SJCRH30 (cell line): Measurements from ENCODE around the gene RASA1. TPM values are rescaled to one million over a fixed set of nuclear protein-coding genes. Genes with fewer than 3 reads are reported as not detected.

Source experiments
- DNase-seq, 2 experiments: peaks; one replicate each; pipeline ENCODE4 v3.0.0-alpha.2; 2015 to 2020
- H3K27ac ChIP-seq: fragments of 250-450 bp; sonication (Bioruptor Pico); 2 replicates; pipeline ENCODE4 v1.5.1; 2020; ENCODE audit warnings: mild to moderate bottlenecking, moderate library complexity
- H3K27me3 ChIP-seq: fragments of 250-450 bp; sonication (Bioruptor Pico); 2 replicates; pipeline ENCODE4 v1.5.1; 2020; ENCODE audit warnings: mild to moderate bottlenecking, moderate library complexity
- H3K36me3 ChIP-seq: fragments of 250-450 bp; sonication (Bioruptor Pico); 2 replicates; pipeline ENCODE4 v1.5.1; 2020; ENCODE audit warnings: mild to moderate bottlenecking, moderate library complexity
- H3K4me1 ChIP-seq: fragments of 250-450 bp; sonication (Bioruptor Pico); 2 replicates; pipeline ENCODE4 v1.5.1; 2020; ENCODE audit warnings: mild to moderate bottlenecking, moderate library complexity
- H3K4me3 ChIP-seq: fragments of 250-450 bp; sonication (Bioruptor Pico); 2 replicates; pipeline ENCODE4 v1.5.1; 2020; ENCODE audit warnings: mild to moderate bottlenecking, moderate library complexity
- H3K9me3 ChIP-seq: fragments of 250-450 bp; sonication (Bioruptor Pico); replicated peaks from 2 replicates; pipeline ENCODE4 v1.5.1; 2020; ENCODE audit warnings: mild to moderate bottlenecking, moderate library complexity
- total RNA-seq: library from RNA; depleted of rRNA; stranded (reverse); fragments of >200 nt; shearing (Covaris generic); gene quantifications from 2 replicates; pipeline ENCODE4 v1.2.3, GENCODE V29; 2014

Gene RASA1
- total RNA-seq, 1 experiment from 2014 or later = 59.7 TPM

GRCh38 chr5:87360132-87360531 lies 92.4 kb downstream of the RASA1 start:
- no peak for DNase-seq
- Histone ChIP-seq H3K4me3 (no peak overlapping the region), H3K27me3 (no peaks in the 10 kb centered on the region), H3K4me1 (peaks cover 12% of the 10 kb centered on the region), H3K36me3 (peaks cover 36% of the 10 kb centered on the region), H3K9me3 (no peaks in the 10 kb centered on the region), H3K27ac (no peak overlapping the region)

GRCh38 chr5:87361031-87361445 lies 93.4 kb downstream of the RASA1 start:
- no peak overlapping the region for H3K27ac ChIP-seq
- DNase-seq = peak; percentile 10 to 52
- no peaks in the 10 kb centered on the region for H3K27me3 ChIP-seq
- H3K4me1 ChIP-seq = peaks cover 12% of the 10 kb centered on the region
- no peak overlapping the region for H3K4me3 ChIP-seq
- H3K36me3 ChIP-seq = peaks cover 39% of the 10 kb centered on the region
- no peaks in the 10 kb centered on the region for H3K9me3 ChIP-seq

- Histone ChIP-seq H3K4me1 (peaks cover 12% of the 10 kb centered on the region), H3K9me3 (no peaks in the 10 kb centered on the region), H3K4me3 (no peak overlapping the region), H3K27ac (no peak overlapping the region), H3K27me3 (no peaks in the 10 kb centered on the region), H3K36me3 (peaks cover 38% of the 10 kb centered on the region)
- DNase-seq = peak in 1 of 2 experiments; percentile 18
Observed at GRCh38 chr5:87361536-87362213, 94.0 kb downstream of the RASA1 start.

GRCh38 chr5:87367243-87367642 lies 99.6 kb downstream of the RASA1 start:
- no peaks in the 10 kb centered on the region; the same call in 1 of the 2 replicates for H3K4me1 ChIP-seq
- H3K9me3 ChIP-seq = no peaks in the 10 kb centered on the region
- H3K27me3 ChIP-seq = no peaks in the 10 kb centered on the region
- H3K4me3 ChIP-seq = no peak overlapping the region
- DNase-seq = no peak
- H3K27ac ChIP-seq = no peak overlapping the region
- H3K36me3 ChIP-seq = peaks cover 44% of the 10 kb centered on the region

- Histone ChIP-seq H3K4me3 (no peak overlapping the region), H3K4me1 (no peaks in the 10 kb centered on the region), H3K27ac (no peak overlapping the region), H3K9me3 (no peaks in the 10 kb centered on the region), H3K36me3 (peaks cover 40% of the 10 kb centered on the region), H3K27me3 (no peaks in the 10 kb centered on the region)
- no peak for DNase-seq
Observed at GRCh38 chr5:87368601-87369000, 100.9 kb downstream of the RASA1 start.

GRCh38 chr5:87369431-87369830 lies 101.7 kb downstream of the RASA1 start:
- DNase-seq = no peak
- no peaks in the 10 kb centered on the region for H3K27me3 ChIP-seq
- H3K4me1 ChIP-seq = no peaks in the 10 kb centered on the region
- no peak overlapping the region for H3K27ac ChIP-seq
- no peak overlapping the region for H3K4me3 ChIP-seq
- H3K36me3 ChIP-seq = peaks cover 40% of the 10 kb centered on the region
- H3K9me3 ChIP-seq = no peaks in the 10 kb centered on the region

GRCh38 chr5:87372705-87373104 lies 105.0 kb downstream of the RASA1 start:
- no peaks in the 10 kb centered on the region for H3K4me1 ChIP-seq
- no peak overlapping the region for H3K4me3 ChIP-seq
- H3K27me3 ChIP-seq = no peaks in the 10 kb centered on the region
- DNase-seq = no peak
- no peak overlapping the region for H3K27ac ChIP-seq
- peaks cover 51% of the 10 kb centered on the region for H3K36me3 ChIP-seq
- H3K9me3 ChIP-seq = no peaks in the 10 kb centered on the region

GRCh38 chr5:87382224-87382623 lies 114.5 kb downstream of the RASA1 start:
- no peak overlapping the region for H3K27ac ChIP-seq

GRCh38 chr5:87383216-87383615 lies 115.5 kb downstream of the RASA1 start:
- no peak for DNase-seq
- peaks cover 4% of the 10 kb centered on the region; the same call in 1 of the 2 replicates for H3K4me1 ChIP-seq
- H3K9me3 ChIP-seq = no peaks in the 10 kb centered on the region
- no peak overlapping the region for H3K27ac ChIP-seq
- H3K27me3 ChIP-seq = no peaks in the 10 kb centered on the region
- H3K36me3 ChIP-seq = peaks cover 98% of the 10 kb centered on the region
- H3K4me3 ChIP-seq = no peak overlapping the region

More at GRCh38 chr5:87382224-87382623, 114.5 kb downstream of the RASA1 start:
- Histone ChIP-seq H3K27me3 (no peaks in the 10 kb centered on the region), H3K4me3 (no peak overlapping the region), H3K9me3 (no peaks in the 10 kb centered on the region), H3K36me3 (peaks cover 97% of the 10 kb centered on the region), H3K4me1 (peaks cover 4% of the 10 kb centered on the region; the same call in 1 of the 2 replicates)
- no peak for DNase-seq

GRCh38 chr5:87385802-87386201 lies 118.1 kb downstream of the RASA1 start:
- Histone ChIP-seq H3K27ac (no peak overlapping the region), H3K9me3 (no peaks in the 10 kb centered on the region), H3K4me3 (no peak overlapping the region), H3K4me1 (peaks cover 4% of the 10 kb centered on the region; the same call in 1 of the 2 replicates), H3K36me3 (peaks cover 100% of the 10 kb centered on the region), H3K27me3 (no peaks in the 10 kb centered on the region)
- no peak for DNase-seq

- Histone ChIP-seq H3K4me3 (no peak overlapping the region), H3K36me3 (peaks cover 100% of the 10 kb centered on the region), H3K27ac (no peak overlapping the region), H3K4me1 (peaks cover 2% of the 10 kb centered on the region; the same call in 1 of the 2 replicates), H3K9me3 (no peaks in the 10 kb centered on the region), H3K27me3 (no peaks in the 10 kb centered on the region)
- no peak for DNase-seq
Observed at GRCh38 chr5:87388129-87388528, 120.4 kb downstream of the RASA1 start.

GRCh38 chr5:87389296-87390034 lies 121.8 kb downstream of the RASA1 start:
- H3K36me3 ChIP-seq = peaks cover 100% of the 10 kb centered on the region

GRCh38 chr5:87390075-87390474 lies 122.4 kb downstream of the RASA1 start:
- H3K4me1 ChIP-seq = peaks cover 13% of the 10 kb centered on the region
- H3K9me3 ChIP-seq = no peaks in the 10 kb centered on the region
- H3K4me3 ChIP-seq = no peak overlapping the region
- peaks cover 100% of the 10 kb centered on the region for H3K36me3 ChIP-seq
- no peak for DNase-seq
- H3K27me3 ChIP-seq = no peaks in the 10 kb centered on the region
- no peak overlapping the region for H3K27ac ChIP-seq

More at GRCh38 chr5:87389296-87390034, 121.8 kb downstream of the RASA1 start:
- no peaks in the 10 kb centered on the region for H3K27me3 ChIP-seq
- H3K4me1 ChIP-seq = peaks cover 7% of the 10 kb centered on the region
- no peaks in the 10 kb centered on the region for H3K9me3 ChIP-seq
- no peak for DNase-seq
- no peak overlapping the region for H3K4me3 ChIP-seq
- H3K27ac ChIP-seq = no peak overlapping the region

GRCh38 chr5:87390576-87391199 lies 123.0 kb downstream of the RASA1 start:
- H3K27ac ChIP-seq = no peak overlapping the region
- peaks cover 17% of the 10 kb centered on the region for H3K4me1 ChIP-seq
- H3K36me3 ChIP-seq = peaks cover 100% of the 10 kb centered on the region
- no peaks in the 10 kb centered on the region for H3K9me3 ChIP-seq
- no peaks in the 10 kb centered on the region for H3K27me3 ChIP-seq
- no peak overlapping the region for H3K4me3 ChIP-seq
- no peak for DNase-seq

- Histone ChIP-seq H3K9me3 (no peaks in the 10 kb centered on the region), H3K4me3 (no peak overlapping the region), H3K36me3 (peaks cover 96% of the 10 kb centered on the region), H3K27ac (no peak overlapping the region), H3K4me1 (peaks cover 27% of the 10 kb centered on the region), H3K27me3 (no peaks in the 10 kb centered on the region)
- DNase-seq = no peak
Observed at GRCh38 chr5:87392170-87392569, 124.5 kb downstream of the RASA1 start.
